ENCODE results near the gene FHIP1B.

- TF ChIP-seq CTCF (IDR thresholded peaks at IDR 0.05) (no peak), POLR2A (IDR thresholded peaks at IDR 0.05) (no peak)
Measured at GRCh38 chr11:6225896-6226295, 8.5 kb downstream of the FHIP1B start.
